ENCODE measurements around the gene ARHGEF2. TPM values are rescaled to one million over a fixed set of nuclear protein-coding genes. Genes with fewer than 3 reads are reported as not detected.

Gene ARHGEF2
- total and polyA plus RNA-seq, 2 of the 13 experiments (the other 11 are each of a cell fraction or from before 2014, with no cell fraction given) = 16.1 to 32.1 TPM

- TF ChIP-seq ZBTB40 (IDR thresholded peaks at IDR 0.05) = no peak
- no peak for TF ChIP-seq ZBTB40 (CRISPR knock-in tag; IDR thresholded peaks at IDR 0.05)
- no peak for TF ChIP-seq POGK (CRISPR knock-in tag; conservative IDR thresholded peaks at IDR 0.05)
- no peak for TF ChIP-seq PRPF4 (IDR thresholded peaks at IDR 0.05; ENCODE audit: low read depth, low read length, poor library complexity, severe bottlenecking)
- TF ChIP-seq ZNF547 (CRISPR knock-in tag; IDR thresholded peaks at IDR 0.05) = 0 out of 2 replicates have a peak, but pooled peaks have one; percentile 7
- peak; percentile 40; the same call in 1 of the 2 replicates for TF ChIP-seq HNF4A (CRISPR knock-in tag; IDR thresholded peaks at IDR 0.05)
- TF ChIP-seq FOXJ3 (CRISPR knock-in tag; IDR thresholded peaks at IDR 0.05; ENCODE audit: borderline replicate concordance) = no peak
- no peak for TF ChIP-seq TCF7 (IDR thresholded peaks at IDR 0.05; ENCODE audit: low read depth)
- no peak for TF ChIP-seq TFDP1 (CRISPR knock-in tag; IDR thresholded peaks at IDR 0.05; ENCODE audit: borderline replicate concordance)
- TF ChIP-seq FUBP1 (CRISPR knock-in tag; IDR thresholded peaks at IDR 0.05; ENCODE audit: borderline replicate concordance) = no peak
- TF ChIP-seq HNRNPLL (IDR thresholded peaks at IDR 0.05; ENCODE audit: low read depth, low read length, poor library complexity, severe bottlenecking) = no peak
- no peak for TF ChIP-seq KDM1A (CRISPR knock-in tag; IDR thresholded peaks at IDR 0.05)
Measured at GRCh38 chr1:156024801-156025200, 46.5 kb upstream of the ARHGEF2 start (continued).

All from HepG2 (cell line).